Activated CD4-positive, alpha-beta T cell treated with anti-CD3 and anti-CD28 coated beads, Interleukin-2, amount 10 ng/mL, durations not matched to agents 7 days and 5 days (primary cell): ENCODE measurements around the gene FAM107B. TPM values are rescaled to one million over a fixed set of nuclear protein-coding genes. Genes with fewer than 3 reads are reported as not detected.
A peak's percentile ranks its signal among the peaks of the same experiment; 100 is the strongest.

Experiments
- CTCF ChIA-PET: fragments of 350-600 bp; sonication (Branson Sonifier 250); formaldehyde crosslinking; loops from one replicate; lab custom pipeline; 2021; ENCODE audit warnings: antibody characterized with exemption; lab: Charles Lee
- POLR2A ChIA-PET: fragments of 350-600 bp; sonication (Branson Sonifier 250); formaldehyde crosslinking; loops from one replicate; lab custom pipeline; 2021; ENCODE audit warnings: antibody characterized with exemption; lab: Charles Lee
- DNase-seq: peaks from one replicate; pipeline ENCODE4 v3.0.0-alpha.2; 2020
- H3K27ac Mint-ChIP-seq: one replicate; pipeline ENCODE4 v1.8.0; 2021; ENCODE audit warnings: mild to moderate bottlenecking, moderate library complexity, mixed read lengths
- H3K27me3 Mint-ChIP-seq: one replicate; pipeline ENCODE4 v1.8.0; 2021; ENCODE audit warnings: mixed read lengths
- H3K36me3 Mint-ChIP-seq: one replicate; pipeline ENCODE4 v1.8.0; 2021; ENCODE audit warnings: low read depth, mixed read lengths
- H3K4me1 Mint-ChIP-seq: one replicate; pipeline ENCODE4 v1.8.0; 2021; ENCODE audit warnings: mixed read lengths
- H3K4me3 Mint-ChIP-seq: one replicate; pipeline ENCODE4 v1.8.0; 2021; ENCODE audit warnings: mild to moderate bottlenecking, moderate library complexity, mixed read lengths
- H3K9me3 Mint-ChIP-seq: one replicate; pipeline ENCODE4 v1.8.0; 2021; ENCODE audit warnings: mixed read lengths
- total RNA-seq, 2 experiments: library from RNA; stranded (reverse); gene quantifications; one replicate each; pipeline ENCODE4 v1.2.3, GENCODE V29; 2021

Gene FAM107B
- total RNA-seq, 2 experiments from 2014 or later, result 180 to 220 TPM

- DNase-seq, result no peak
- H3K4me1 Mint-ChIP-seq, result peaks cover 72% of the 10 kb centered on the region
- H3K36me3 Mint-ChIP-seq, result peaks cover 68% of the 10 kb centered on the region
- ChIA-PET POLR2A (no interaction called here), CTCF (no interaction called here)
- H3K27ac Mint-ChIP-seq, result peak overlapping the region; percentile 21
- no peaks in the 10 kb centered on the region for H3K27me3 Mint-ChIP-seq
- no peak overlapping the region for H3K4me3 Mint-ChIP-seq
- no peaks in the 10 kb centered on the region for H3K9me3 Mint-ChIP-seq
These were observed 242.0 kb downstream of the FAM107B start for GRCh38 chr10:14532473-14533251.

DNA sequence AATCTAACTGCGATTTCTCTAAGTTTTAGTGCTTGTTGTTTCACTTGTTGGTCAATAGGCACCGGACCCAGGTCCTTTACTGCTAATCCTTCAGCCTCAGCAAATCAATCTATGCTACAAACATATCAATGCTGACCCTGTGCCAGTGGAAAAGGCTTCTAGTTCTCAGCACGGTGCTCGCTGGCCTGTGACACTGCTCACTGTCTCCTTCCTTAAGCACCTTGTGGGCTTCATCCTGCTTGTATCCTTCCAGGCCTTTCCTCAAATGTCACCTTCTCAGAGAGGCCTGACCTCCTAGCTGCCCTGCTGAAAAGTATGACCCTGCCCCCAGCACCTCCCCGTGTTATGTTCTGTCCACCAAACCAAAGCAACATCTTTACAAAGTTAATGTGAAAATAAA, 242.7 kb downstream of the FAM107B start:
- H3K27me3 Mint-ChIP-seq, result no peaks in the 10 kb centered on the region
- peaks cover 74% of the 10 kb centered on the region for H3K4me1 Mint-ChIP-seq
- H3K9me3 Mint-ChIP-seq, result no peaks in the 10 kb centered on the region
- ChIA-PET POLR2A (no interaction called here), CTCF (no interaction called here)
- DNase-seq, result no peak
- H3K36me3 Mint-ChIP-seq, result peaks cover 74% of the 10 kb centered on the region
- H3K27ac Mint-ChIP-seq, result peak overlapping the region; percentile 21
- no peak overlapping the region for H3K4me3 Mint-ChIP-seq

- Mint-ChIP-seq H3K27me3 (no peaks in the 10 kb centered on the region), H3K36me3 (peaks cover 79% of the 10 kb centered on the region), H3K4me3 (no peak overlapping the region), H3K9me3 (no peaks in the 10 kb centered on the region), H3K4me1 (peaks cover 75% of the 10 kb centered on the region), H3K27ac (no peak overlapping the region)
- DNase-seq, result no peak
- ChIA-PET POLR2A (no interaction called here), CTCF (no interaction called here)
These were observed 244.2 kb downstream of the FAM107B start for GRCh38 chr10:14530465-14530864.

GRCh38 chr10:14529351-14529750, 245.3 kb downstream of the FAM107B start:
- H3K27me3 Mint-ChIP-seq, result no peaks in the 10 kb centered on the region
- H3K27ac Mint-ChIP-seq, result peak overlapping the region; percentile 20
- ChIA-PET POLR2A (no interaction called here), CTCF (interaction anchor here (0.6 to 1.8 kb wide), 5 partner anchors 8 to 380 kb away, joined by 3 to 5 read pairs (median 4); partner anchors contain the start of gene SUV39H2)
- peaks cover 77% of the 10 kb centered on the region for H3K36me3 Mint-ChIP-seq
- H3K4me3 Mint-ChIP-seq, result no peak overlapping the region
- H3K9me3 Mint-ChIP-seq, result no peaks in the 10 kb centered on the region
- no peak for DNase-seq
- peaks cover 78% of the 10 kb centered on the region for H3K4me1 Mint-ChIP-seq

- POLR2A ChIA-PET, result no interaction called here
- CTCF ChIA-PET, result interaction anchor here (1.3 to 1.8 kb wide), 3 partner anchors 9 to 350 kb away, joined by 4 to 5 read pairs (median 4); partner anchors contain the start of gene SUV39H2
- Mint-ChIP-seq H3K36me3 (peaks cover 78% of the 10 kb centered on the region), H3K27me3 (no peaks in the 10 kb centered on the region), H3K27ac (peak overlapping the region; percentile 27), H3K4me3 (peak overlapping the region; percentile 12), H3K9me3 (no peaks in the 10 kb centered on the region), H3K4me1 (peaks cover 83% of the 10 kb centered on the region)
- DNase-seq, result peak; percentile 59
These were observed 246.2 kb downstream of the FAM107B start for GRCh38 chr10:14528450-14528849.

GRCh38 chr10:14527915-14528314, 246.8 kb downstream of the FAM107B start:
- Mint-ChIP-seq H3K4me1 (peaks cover 86% of the 10 kb centered on the region), H3K9me3 (no peaks in the 10 kb centered on the region), H3K27me3 (no peaks in the 10 kb centered on the region), H3K4me3 (peak overlapping the region; percentile 12), H3K36me3 (peaks cover 78% of the 10 kb centered on the region), H3K27ac (peak overlapping the region; percentile 27)
- ChIA-PET CTCF (interaction anchor here (0.9 to 1.8 kb wide), 3 partner anchors 7 to 28 kb away, joined by 4 to 8 read pairs (median 7); no protein-coding TSS in a partner anchor), POLR2A (no interaction called here)
- DNase-seq, result no peak

- no peak for DNase-seq
- Mint-ChIP-seq H3K27me3 (no peaks in the 10 kb centered on the region), H3K9me3 (no peaks in the 10 kb centered on the region), H3K27ac (peak overlapping the region; percentile 60), H3K36me3 (peaks cover 75% of the 10 kb centered on the region), H3K4me3 (no peak overlapping the region), H3K4me1 (peaks cover 83% of the 10 kb centered on the region)
- ChIA-PET CTCF (interaction anchor here (0.8 to 1.8 kb wide), 4 partner anchors 8 to 78 kb away, joined by 3 to 8 read pairs (median 6); no protein-coding TSS in a partner anchor), POLR2A (interaction anchor here (0.6 kb wide), 1 partner anchor 26 kb away, joined by 6 read pairs; no protein-coding TSS in a partner anchor)
These were observed 247.4 kb downstream of the FAM107B start for GRCh38 chr10:14527134-14527844.

- Mint-ChIP-seq H3K27me3 (no peaks in the 10 kb centered on the region), H3K4me3 (no peak overlapping the region), H3K36me3 (peaks cover 77% of the 10 kb centered on the region), H3K27ac (no peak overlapping the region), H3K4me1 (peaks cover 81% of the 10 kb centered on the region), H3K9me3 (no peaks in the 10 kb centered on the region)
- ChIA-PET POLR2A (no interaction called here), CTCF (interaction anchor here (0.6 to 1.0 kb wide), 3 partner anchors 17 to 427 kb away, joined by 3 read pairs; no protein-coding TSS in a partner anchor)
- DNase-seq, result no peak
These were observed 248.4 kb downstream of the FAM107B start for GRCh38 chr10:14526326-14526725.

GRCh38 chr10:14524691-14525324, 249.9 kb downstream of the FAM107B start:
- CTCF ChIA-PET, result interaction anchor here (1.1 kb wide), 1 partner anchor 17 kb away, joined by 3 read pairs; no protein-coding TSS in a partner anchor
- DNase-seq, result no peak
- Mint-ChIP-seq H3K27me3 (no peaks in the 10 kb centered on the region), H3K4me1 (peaks cover 66% of the 10 kb centered on the region), H3K36me3 (peaks cover 83% of the 10 kb centered on the region), H3K4me3 (no peak overlapping the region), H3K27ac (no peak overlapping the region), H3K9me3 (no peaks in the 10 kb centered on the region)
- POLR2A ChIA-PET, result no interaction called here

- no peaks in the 10 kb centered on the region for H3K27me3 Mint-ChIP-seq
- POLR2A ChIA-PET, result no interaction called here
- peaks cover 83% of the 10 kb centered on the region for H3K36me3 Mint-ChIP-seq
- H3K27ac Mint-ChIP-seq, result peak overlapping the region; percentile 2
- H3K9me3 Mint-ChIP-seq, result no peaks in the 10 kb centered on the region
- CTCF ChIA-PET, result interaction anchor here (0.6 to 1.1 kb wide), 3 partner anchors 15 to 300 kb away, joined by 3 read pairs; no protein-coding TSS in a partner anchor
- no peak for DNase-seq
- no peak overlapping the region for H3K4me3 Mint-ChIP-seq
- peaks cover 51% of the 10 kb centered on the region for H3K4me1 Mint-ChIP-seq
These were observed 251.4 kb downstream of the FAM107B start for GRCh38 chr10:14523286-14523685.

DNA sequence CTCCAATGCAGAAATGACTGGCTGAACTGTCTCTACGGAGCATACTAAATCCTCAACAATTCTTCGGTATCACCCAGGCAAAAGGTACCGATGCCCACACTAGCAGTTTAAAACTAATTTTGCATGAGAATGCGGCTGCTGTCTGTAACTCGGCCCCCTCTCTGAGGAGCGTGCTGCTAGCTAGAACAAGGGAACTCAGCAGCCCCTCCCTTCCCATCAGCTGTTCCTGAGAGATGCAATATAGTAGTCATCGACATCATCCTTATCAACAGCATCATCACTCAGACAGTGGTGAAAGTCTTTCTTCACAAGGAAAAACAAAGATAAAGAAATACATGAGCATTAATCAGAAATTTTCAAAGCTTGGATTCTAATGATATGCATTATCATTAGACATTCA, 254.9 kb downstream of the FAM107B start:
- POLR2A ChIA-PET, result no interaction called here
- Mint-ChIP-seq H3K27me3 (no peaks in the 10 kb centered on the region), H3K4me1 (peaks cover 25% of the 10 kb centered on the region), H3K36me3 (peaks cover 82% of the 10 kb centered on the region), H3K27ac (no peak overlapping the region), H3K4me3 (no peak overlapping the region), H3K9me3 (no peaks in the 10 kb centered on the region)
- no peak for DNase-seq
- CTCF ChIA-PET, result no interaction called here

- Mint-ChIP-seq H3K9me3 (no peaks in the 10 kb centered on the region), H3K27me3 (no peaks in the 10 kb centered on the region), H3K36me3 (peaks cover 79% of the 10 kb centered on the region), H3K4me1 (peaks cover 12% of the 10 kb centered on the region), H3K27ac (no peak overlapping the region), H3K4me3 (no peak overlapping the region)
- CTCF ChIA-PET, result no interaction called here
- DNase-seq, result no peak
- POLR2A ChIA-PET, result no interaction called here
These were observed 256.5 kb downstream of the FAM107B start for GRCh38 chr10:14518149-14518548.
